ENCODE data around the gene ALKBH3.

Gene ALKBH3

DNA sequence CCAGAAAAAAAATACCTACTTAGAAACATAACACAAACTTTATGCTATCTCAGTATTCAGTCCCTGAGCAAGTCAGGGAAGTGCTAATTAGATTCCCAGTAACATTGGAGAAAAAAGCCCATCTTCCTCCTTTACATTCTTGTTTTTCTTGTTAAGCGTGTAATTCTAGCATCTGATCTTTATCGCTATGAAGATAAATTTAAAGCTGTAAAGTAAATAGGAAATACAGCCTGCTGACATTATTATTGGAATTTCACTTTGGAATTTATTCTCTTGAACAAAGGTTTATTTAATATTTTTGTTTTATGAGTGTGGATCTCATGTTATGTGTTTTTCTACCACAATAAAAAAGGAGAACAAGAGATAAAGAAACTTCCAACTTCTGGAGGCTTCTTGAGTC lies 13.9 kb downstream of the ALKBH3 start:
- no peak for DNase-seq (ENCODE audit: low read depth in 2 of 2)

DNA sequence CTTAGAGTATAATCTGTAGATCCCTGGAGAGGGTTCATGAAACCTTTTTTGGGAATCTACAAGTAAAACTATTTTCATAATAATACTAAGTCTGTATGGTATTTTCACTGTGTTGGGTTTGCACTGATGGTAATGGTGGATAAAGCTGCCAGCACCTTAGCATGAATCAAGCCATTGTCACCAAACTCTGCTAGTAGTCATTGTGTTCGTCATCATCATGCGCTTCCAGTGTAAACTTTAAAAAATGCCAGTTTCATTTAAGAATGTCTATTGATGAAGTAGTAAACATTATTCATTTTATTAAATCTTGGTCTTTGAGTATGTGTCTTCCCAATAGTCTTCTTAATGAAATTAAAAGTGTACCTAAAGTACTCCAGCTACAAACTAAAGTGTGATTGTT lies 15.0 kb downstream of the ALKBH3 start:
- no peak for DNase-seq (ENCODE audit: low read depth in 2 of 2)

DNA sequence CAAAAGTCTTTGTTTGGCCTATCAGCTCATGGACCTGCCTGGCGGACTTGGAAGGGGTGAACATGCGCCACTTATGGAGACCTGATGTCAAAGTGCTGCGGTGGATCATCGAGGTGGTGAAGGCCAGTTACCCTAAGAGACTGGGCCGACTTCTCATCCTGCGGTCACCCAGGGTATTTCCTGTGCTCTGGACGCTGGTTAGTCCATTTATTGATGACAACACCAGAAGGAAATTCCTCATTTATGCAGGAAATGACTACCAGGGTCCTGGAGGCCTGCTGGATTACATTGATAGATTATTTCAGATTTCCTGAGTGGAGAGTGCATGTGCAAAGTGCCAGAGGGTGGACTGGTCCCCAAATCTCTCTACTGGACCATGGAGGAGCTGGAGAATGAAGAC lies 17.9 kb downstream of the ALKBH3 start:
- no peak for DNase-seq (ENCODE audit: low read depth in 2 of 2)

DNA sequence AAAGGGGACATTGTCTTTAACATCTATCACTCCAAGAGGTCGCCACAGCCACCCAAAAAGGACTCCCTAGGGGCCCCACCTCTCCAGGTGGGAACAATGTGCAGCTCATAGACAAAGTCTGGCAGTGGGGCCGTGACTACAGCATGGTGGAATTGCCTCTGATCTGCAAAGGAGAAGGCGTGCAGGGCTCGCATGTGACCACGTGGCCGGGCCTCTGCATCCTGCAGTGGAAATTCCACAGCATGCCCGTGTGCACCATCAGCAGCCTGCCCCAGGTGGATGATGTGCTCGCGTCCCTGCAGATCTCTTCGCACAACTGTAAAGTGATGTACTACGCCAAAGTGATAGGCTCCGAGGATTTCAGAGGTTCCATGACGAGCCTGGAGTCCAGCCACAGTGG lies 18.5 kb downstream of the ALKBH3 start:
- no peak for DNase-seq (ENCODE audit: low read depth in 2 of 2)

DNA sequence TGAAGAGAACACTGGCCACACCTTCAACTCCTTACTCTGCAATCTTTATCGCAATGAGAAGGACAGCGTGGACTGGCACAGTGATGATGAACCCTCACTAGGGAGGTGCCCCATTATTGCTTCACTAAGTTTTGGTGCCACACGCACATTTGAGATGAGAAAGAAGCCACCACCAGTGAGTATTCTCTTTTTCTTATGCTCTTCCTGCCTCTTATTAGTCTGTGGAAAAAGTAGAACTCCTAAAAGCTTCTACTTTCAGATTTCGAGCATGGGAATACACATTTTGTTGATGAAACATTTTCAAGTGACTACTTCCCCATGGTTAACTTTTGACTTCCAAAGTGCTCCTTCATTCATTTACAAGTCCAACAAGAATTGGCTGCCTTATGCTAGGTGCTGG lies 20.9 kb downstream of the ALKBH3 start:
- no peak for DNase-seq (ENCODE audit: low read depth in 2 of 2)

DNA sequence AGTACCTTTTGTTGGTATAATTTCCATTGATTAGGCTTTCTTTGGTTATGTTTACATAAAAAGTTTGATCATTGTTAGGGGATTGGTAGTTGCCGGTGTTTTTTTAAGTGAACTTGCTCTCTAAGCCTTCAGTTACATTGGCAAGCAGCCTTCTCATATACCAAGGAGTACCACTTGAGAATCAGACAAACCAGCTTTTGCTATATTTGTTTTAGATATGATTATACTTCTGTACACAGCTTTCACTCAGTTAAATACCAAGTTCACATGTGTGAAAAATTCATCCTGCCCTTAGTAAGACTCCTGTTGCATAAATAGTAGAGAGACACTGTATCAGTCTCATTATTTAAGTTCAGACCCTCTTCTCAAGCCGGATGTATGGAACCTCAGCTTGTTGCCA lies 22.4 kb downstream of the ALKBH3 start:
- no peak for DNase-seq (ENCODE audit: low read depth in 2 of 2)

DNA sequence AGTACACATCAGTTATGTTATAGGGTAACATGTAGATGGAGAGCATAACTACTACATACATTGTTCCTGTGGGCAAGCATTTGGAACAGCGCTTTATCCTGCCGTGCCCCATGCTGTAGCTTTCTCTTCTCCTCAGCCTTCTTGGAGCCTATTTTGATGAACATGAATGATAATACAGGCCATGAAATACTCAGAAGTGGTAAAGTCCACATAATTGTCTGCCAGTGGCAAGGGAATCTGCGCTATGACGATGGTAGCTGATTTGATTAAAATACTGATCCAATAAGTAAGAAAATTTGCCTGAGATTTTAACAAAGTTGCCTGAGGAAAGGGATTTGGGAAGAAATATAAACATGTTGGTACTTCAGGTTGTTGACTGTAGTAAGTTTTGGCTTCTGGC lies 23.3 kb downstream of the ALKBH3 start:
- no peak for DNase-seq (ENCODE audit: low read depth in 2 of 2)

DNA sequence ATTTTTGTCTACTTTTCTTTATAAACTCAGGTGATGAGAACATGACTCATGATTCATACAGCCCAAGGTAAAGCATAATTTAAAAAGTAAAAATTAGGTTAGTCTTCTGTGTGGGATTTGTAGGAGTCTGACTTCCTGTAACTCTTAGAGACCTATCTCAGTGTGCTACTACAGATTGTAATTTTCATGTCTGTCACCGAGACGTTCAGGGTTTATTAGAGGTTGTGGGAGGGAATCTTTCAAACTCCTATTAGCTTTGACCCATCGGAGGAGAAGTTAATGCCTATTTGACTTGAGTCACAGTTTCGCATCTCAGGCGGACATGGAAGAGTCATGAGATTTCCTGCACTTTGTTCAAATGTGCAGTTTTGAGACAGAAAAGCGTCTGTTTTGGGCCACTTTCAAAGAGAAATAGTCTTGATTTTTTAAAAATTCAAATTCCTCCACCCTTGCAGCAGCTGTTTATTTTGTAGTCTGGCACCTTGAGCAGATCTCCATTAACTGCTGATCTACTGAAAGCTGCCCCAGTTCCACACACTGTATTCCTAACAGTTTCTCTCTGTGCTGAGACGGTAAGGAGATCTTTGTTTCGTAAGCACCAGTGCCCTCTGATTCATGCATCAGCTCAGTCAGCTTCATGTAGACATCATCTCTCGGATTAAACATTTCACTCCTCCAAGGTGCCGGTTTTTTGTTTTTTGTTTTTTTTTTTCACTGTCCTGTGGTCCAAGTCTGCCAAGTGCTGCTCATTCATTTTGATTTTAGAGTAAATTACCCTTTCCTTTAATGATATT lies 24.3 kb downstream of the ALKBH3 start:
- DNase-seq (ENCODE audit: low read depth in 2 of 2) = no peak

DNA sequence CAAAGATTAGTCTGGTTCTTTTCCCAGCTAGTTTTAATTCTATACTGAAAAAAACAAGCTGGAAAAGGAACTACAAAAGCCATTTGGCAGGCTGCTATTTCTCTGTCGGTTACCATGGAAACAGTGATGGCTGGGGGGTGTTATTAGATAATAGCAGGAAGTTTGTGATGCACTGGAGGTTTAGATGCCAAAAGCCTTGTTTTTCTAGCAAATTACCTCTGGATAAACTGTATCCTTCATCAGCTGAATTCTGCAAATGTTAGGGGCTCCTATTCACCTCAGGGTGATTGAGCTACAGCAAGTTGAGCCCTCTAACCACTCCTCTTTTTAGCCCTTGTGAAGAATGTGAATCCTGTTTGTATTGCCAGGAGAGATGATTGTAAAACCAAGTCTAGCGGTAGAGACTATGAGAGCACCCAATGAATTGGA lies 25.2 kb downstream of the ALKBH3 start:
- DNase-seq (ENCODE audit: low read depth in 2 of 2) = no peak

DNA sequence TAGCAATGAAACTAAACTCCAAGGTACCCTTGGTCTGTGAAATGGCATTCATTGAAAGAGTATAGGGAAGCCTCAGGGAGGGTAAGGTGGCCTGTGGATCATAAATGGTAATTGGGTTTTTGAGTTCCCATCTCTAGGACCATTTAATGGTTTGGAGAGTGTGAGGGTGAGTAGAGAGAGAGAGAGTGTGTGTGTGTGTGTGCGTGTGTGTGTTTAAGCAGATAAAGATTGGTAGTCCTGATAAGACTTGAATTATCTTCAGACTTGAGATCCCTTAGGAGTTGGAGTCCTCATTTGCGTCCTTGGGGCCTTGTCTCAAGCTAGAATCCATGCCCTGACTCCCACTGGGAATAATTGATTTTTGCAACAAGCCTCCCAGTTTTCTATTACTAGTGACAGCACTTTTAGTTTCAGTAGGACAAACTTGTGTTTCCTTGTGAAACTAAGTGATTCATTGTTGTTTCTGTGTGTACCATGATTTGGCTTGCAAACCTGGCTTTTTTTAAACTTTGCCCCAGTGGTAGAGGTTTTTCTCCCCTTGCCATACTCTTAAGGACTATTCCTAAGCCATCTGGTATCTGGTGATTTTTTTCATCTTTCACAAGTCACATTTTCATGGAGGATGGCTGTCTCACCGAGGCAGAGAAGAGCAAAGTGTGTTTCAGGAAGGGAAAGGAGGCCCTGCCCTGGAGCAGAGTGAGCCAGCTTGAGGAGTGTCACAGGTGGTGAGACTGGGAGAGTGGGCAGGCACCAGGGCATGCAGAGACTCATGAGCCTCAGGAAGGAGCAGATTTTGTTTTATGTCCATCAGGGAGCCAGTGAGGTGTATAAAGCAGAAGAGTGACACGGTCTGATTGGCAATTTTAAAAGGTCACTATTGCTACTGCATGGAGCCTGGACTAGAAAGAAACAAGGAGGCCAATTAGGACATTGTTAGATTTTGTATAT lies 26.7 kb downstream of the ALKBH3 start:
- DNase-seq (ENCODE audit: low read depth in 2 of 2) = no peak

DNA sequence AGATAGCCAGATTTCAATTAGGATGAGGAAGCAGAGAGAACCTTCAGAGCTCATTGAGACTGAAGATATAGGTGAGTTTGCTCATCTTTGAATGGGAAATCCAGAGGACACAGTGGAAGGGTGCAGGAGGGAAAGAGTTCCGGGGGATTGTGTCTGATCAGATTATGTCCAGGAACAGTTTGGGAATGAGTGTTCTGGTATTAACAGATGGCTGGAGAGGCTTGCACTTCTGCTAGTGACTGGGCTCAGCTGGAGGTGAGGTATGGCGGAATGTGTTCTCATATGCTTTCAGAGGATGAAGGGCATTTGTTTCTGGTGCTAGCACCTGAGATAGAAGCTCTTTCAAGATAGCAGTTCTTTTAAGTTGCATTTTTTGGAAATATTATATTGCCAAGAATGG lies 27.6 kb downstream of the ALKBH3 start:
- no peak for DNase-seq (ENCODE audit: low read depth in 2 of 2)

DNA sequence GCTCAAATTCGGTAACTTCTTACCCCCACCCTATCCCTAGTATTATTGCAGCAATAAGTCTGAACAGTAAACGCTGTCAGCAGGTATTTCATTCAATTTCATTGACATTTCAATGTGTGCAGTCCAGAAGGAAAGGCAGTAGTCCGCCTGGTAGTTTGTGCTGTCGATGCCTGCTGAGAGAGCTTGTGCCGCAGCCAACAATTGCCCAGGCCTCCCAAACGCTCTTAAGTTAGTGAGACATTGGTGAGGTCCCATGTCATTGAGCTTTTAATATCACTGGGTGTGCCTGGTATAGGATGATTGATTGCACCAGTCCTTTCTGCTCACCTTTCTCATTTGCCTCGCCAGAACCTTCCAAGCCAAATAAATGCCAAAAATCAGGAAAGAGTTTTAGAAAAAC lies 28.1 kb downstream of the ALKBH3 start:
- DNase-seq (ENCODE audit: low read depth in 2 of 2) = no peak

DNA sequence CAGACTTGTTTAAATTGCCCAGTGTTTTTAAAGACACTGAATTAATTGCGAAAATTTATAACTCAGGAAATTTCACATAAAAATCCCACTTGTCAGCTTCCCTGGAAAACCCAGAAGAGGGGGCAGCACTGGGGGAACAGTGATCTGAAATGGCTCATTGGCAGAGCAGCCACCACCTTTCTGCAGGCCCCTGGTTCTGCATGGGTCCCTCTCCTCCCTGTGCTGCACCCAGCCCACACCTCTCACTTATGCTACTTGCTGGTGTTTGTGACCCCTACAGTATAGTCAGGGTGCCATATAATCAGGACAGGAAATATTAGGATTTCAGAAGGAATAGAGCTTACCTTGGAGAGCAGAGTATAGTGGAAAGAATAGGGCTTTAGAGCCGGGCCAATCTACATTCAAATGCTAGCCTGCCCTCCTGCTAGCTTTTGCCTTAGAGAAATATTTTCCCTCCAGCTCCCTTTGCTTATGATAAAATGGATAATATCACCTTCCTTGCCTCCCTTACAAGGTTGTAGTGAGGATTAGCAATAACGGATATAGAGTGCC lies 33.3 kb downstream of the ALKBH3 start:
- no peak for DNase-seq (ENCODE audit: low read depth in 2 of 2)

DNA sequence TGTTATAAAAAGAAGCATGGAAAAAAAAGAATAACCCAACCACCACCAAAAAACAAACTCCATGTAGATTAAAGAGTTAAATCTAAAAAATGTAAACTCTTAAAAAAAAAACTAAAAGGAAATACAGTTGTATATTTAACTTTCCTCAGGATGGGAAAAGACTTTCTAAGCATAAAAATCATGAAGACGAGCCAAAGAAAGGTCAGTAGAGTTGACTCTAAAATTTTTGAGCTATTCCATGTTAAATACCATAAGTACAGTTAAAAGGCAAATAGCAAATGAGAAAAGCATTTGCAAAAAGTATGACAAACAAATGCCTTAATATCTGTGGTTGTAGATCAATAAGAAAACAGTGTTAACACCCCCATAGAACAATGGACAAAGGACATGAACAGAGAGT lies 33.8 kb downstream of the ALKBH3 start:
- no peak for DNase-seq (ENCODE audit: low read depth in 2 of 2)

DNA sequence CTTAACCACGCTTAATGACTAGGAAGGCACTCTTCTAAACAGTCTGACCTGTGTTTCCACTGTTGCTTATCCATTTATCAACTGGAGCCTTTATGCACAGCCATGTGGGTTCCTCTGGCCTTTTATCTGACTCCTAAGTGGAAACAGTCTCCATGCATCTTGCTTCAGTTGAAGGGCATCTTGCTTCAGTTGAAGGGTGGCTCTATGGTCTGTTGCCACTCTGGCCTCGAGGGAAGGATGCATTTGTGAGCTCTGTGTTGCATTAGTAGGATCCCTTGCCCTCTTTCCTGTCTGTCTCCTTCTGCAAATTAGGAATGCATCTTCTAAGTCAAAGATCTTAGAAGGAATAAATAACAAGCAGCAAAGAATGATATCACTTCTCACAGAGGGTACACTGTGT lies 36.0 kb downstream of the ALKBH3 start:
- DNase-seq (ENCODE audit: low read depth in 2 of 2) = no peak

DNA sequence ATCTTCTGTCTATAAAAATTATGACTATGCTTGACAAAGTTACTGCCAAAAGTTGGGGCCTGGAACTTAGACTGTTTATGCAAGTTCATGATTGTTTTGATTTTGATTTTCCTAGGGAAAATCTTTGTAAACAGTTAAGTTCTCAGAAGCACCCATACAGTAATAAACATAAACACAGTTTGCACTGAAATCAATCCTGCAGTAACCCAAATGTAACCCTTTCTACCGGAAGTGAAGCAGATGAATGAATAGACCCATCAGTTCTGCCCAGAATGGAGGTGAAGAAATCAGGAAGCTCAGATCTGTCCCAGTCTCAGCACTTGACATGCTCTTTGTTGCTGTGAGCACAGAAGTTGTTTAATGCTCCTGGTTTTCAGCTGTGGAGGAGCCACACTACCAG lies 37.2 kb downstream of the ALKBH3 start:
- no peak for DNase-seq (ENCODE audit: low read depth in 2 of 2)

DNA sequence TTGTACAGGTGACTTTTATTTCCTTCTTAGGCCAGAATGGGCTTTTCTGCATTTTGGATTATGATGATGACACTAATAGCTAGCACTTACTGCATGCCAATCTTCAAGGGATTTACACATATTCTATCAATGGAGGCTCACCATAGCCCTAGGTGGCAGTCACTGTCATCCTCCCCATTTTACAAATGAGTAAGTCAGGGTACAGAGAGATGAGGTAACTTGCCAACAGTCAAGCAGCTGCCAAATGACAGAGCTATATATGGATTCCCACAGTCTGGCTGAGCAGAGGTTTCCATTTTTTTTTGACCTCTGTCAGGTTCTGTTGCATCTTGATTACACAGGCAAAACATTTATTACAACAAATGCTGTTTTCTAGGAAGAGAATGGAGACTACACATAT lies 38.0 kb downstream of the ALKBH3 start:
- DNase-seq (ENCODE audit: low read depth in 2 of 2) = no peak

DNA sequence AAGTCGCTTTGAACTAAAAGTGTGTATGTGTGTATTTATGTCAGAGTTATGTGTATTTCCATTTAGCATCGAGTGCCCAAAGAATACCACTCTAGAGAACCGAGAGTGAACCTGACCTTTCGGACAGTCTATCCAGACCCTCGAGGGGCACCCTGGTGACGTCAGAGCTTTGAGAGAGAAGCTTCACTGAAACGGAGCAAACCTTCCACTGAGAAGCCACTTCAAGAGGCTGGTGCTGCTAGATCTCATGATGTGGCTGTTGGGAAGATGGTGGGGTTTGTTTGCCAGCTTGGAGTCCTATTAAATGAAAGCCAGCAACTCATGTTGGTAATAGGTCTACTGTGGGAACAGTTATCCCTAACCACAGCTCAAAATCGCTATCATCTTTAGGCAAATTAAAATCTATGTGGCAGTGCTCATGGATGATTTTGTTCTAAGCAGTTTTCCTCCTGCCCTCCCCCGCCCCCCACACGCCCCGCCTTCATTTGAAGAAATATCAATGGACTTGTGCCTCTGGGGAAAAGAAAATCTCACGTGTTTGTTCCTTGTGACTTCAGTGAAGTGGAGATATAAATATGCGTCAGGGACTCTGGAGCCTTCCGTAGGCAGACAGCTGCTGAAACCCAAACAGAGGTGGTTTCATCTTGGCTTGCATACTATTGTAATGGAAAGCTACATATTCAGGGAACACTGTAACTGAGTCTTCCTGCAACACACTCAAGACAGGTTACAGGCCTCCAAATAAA lies 39.4 kb downstream of the ALKBH3 start:
- no peak for DNase-seq (ENCODE audit: low read depth in 2 of 2)

DNA sequence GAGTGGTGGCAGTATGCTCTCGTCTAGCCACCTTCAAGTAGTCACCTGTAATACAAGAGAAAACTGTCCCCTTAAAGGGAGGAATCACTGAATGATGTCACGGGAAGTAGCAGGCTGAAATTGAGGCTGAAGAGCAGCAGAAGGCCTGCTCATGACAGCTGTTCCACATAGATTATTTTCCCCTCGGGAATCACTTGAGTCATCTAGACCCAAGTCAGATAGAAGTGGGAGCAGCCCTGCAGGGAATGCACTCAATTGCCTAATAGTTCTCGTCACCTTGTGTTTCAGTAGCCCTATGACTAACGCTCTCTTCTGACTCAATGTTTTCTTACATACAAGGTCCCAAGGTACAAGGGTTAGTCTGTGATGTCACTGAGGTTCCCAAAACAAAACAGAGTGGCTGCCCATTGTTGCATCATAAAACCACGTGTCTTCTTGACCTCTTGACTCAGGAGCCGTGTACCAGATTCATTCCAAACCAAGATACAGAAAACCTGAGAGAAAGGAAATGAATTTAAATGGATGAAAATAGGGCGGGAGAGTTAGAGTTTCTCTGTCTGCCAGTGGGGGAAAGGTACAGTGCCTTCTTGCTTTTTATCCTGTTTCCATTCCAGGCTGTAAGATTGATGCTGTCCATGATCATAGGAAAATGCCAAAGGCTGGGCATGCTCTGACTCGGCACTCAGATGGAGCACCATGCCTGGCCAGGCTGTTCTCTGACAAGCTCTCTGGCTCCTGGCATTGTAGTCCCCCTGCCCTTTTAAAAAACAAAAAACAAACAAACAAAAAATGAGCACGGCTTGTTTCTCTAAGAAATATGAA lies 40.2 kb downstream of the ALKBH3 start:
- DNase-seq (ENCODE audit: low read depth in 2 of 2) = no peak

DNA sequence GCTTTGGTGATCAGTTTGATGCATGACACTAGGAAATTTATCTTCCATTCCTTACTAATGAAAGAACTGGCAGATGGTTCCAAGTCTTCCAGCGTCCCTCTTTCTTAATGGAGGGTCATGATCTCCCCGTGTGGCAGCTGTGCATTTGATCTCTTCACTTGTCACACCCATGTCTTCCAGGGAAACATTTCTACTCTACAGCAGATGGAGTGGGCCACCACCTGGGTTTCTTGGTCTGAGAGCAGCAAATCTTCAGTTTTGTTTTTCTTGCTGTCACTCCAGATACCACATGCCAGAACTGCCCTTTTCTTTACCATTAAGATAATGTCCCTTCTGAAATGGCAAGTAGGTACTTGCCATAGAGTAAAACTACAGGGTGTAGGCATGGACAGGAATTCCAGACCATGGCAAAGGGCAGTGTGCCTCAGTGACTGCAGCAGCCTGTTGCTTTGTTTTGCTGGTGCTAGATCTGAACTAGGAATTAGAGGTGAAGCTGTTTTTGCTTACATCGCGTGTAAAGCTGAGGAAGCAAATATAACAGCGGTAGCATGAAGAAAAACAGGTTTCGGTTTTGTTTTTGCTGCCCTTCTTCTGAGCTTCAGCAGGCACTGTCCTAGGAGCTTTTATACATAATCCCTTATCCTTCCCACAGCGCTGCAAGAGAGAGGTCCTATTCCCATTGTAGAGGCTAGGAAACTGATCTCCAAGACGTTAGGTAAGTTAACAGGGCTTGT lies 41.1 kb downstream of the ALKBH3 start:
- no peak for DNase-seq (ENCODE audit: low read depth in 2 of 2)

DNA sequence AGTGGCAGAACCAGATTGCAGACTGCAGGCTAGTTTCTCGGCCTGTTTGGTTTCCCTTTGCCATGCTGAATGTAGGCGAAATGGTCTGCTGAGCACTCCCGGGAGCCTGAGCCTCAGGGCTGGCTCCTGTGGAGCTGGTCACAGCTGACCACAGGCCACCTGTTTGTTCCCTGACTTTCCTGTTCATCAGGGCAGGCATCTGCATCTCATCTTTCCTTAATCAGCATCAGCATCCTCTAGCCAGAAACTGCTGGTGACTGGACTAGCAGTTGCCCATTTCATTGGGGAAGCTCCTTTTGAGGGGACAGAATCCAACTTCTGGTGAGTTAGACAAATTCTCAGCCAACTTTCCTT lies 41.6 kb downstream of the ALKBH3 start:
- DNase-seq (ENCODE audit: low read depth in 2 of 2) = no peak

All from activated CD8-positive, alpha-beta memory T cell treated with anti-CD3 and anti-CD28 coated beads for 4 hours (primary cell).